H1 (cell line): ENCODE data around the gene SCAND1. TPM values are rescaled to one million over a fixed set of nuclear protein-coding genes. Genes with fewer than 3 reads are reported as not detected.

ENCODE experiments used
- BCL11A ChIP-seq, 2 experiments: IDR thresholded peaks; one replicate each; pipeline ENCODE4 v1.6.1; 2011; ENCODE audit warnings: low read depth in 2 of 2, low read length in 2 of 2, mild to moderate bottlenecking in 2 of 2
- CTBP2 ChIP-seq: IDR thresholded peaks from 2 replicates; pipeline ENCODE4 v1.7.0; 2011; ENCODE audit warnings: borderline replicate concordance, mild to moderate bottlenecking, moderate library complexity, mixed read lengths, low read length; ENCODE audit not compliant: insufficient read depth, insufficient read length
- CTCF ChIP-seq, 3 experiments: IDR thresholded peaks; 1 replicate in 2 of 3; 2 replicates in 1 of 3; pipeline versions ENCODE4 v1.5.1 to v1.6.1; 2011; ENCODE audit warnings: low read length in 3 of 3, mild to moderate bottlenecking in 3 of 3, inconsistent platforms in 2 of 3, low read depth in 1 of 3, moderate library complexity in 1 of 3; ENCODE audit not compliant: insufficient read depth in 1 of 3; ENCODE audit errors: control extremely low read depth in 1 of 3
- JUN ChIP-seq: IDR thresholded peaks from 2 replicates; pipeline ENCODE4 v1.6.1; 2011; ENCODE audit warnings: low read depth, mild to moderate bottlenecking, improper control_type of control experiment, low read length
- MAFK ChIP-seq: IDR thresholded peaks from 2 replicates; pipeline ENCODE4 v1.6.1; 2012; ENCODE audit warnings: low read depth, mild to moderate bottlenecking, improper control_type of control experiment, low read length
- MAX ChIP-seq: IDR thresholded peaks from 2 replicates; pipeline ENCODE4 v1.6.1; 2012; ENCODE audit warnings: inconsistent platforms
- NRF1 ChIP-seq: IDR thresholded peaks from 2 replicates; pipeline ENCODE4 v1.6.1; 2011; ENCODE audit warnings: mild to moderate bottlenecking, low read depth, low read length, improper control_type of control experiment
- POLR2A ChIP-seq, 2 experiments: IDR thresholded peaks; 1 replicate in 1 of 2; 2 replicates in 1 of 2; pipeline ENCODE4 v1.6.1; 2011; ENCODE audit warnings: low read depth in 2 of 2, low read length in 2 of 2, mild to moderate bottlenecking in 2 of 2; ENCODE audit errors: control extremely low read depth in 1 of 2
- RBBP5 ChIP-seq: IDR thresholded peaks from 2 replicates; pipeline ENCODE4 v1.7.1; 2012; ENCODE audit warnings: low read depth, mild to moderate bottlenecking, inconsistent platforms, low read length, moderate library complexity, borderline replicate concordance
- SAP30 ChIP-seq: fragments of 300-600 bp; sonication (generic); IDR thresholded peaks from 2 replicates; pipeline ENCODE4 v1.7.1; 2012; ENCODE audit warnings: low read length, moderate library complexity, mild to moderate bottlenecking, inconsistent platforms; ENCODE audit not compliant: insufficient read depth, insufficient replicate concordance
- SIN3A ChIP-seq, 2 experiments: IDR thresholded peaks in 1 of 2; conservative IDR thresholded peaks in 1 of 2; 2 replicates each; pipeline ENCODE4 v1.6.1; 2011 to 2012; ENCODE audit warnings: low read length in 2 of 2, improper control_type of control experiment in 1 of 2, low read depth in 1 of 2, mild to moderate bottlenecking in 1 of 2
- SP1 ChIP-seq: IDR thresholded peaks from 2 replicates; pipeline ENCODE4 v1.6.1; 2011; ENCODE audit warnings: low read depth, low read length
- SP2 ChIP-seq: IDR thresholded peaks from 2 replicates; pipeline ENCODE4 v1.6.1; 2012; ENCODE audit warnings: mild to moderate bottlenecking, low read length, inconsistent platforms
- SRF ChIP-seq: IDR thresholded peaks from 2 replicates; pipeline ENCODE4 v1.6.1; 2011; ENCODE audit warnings: mild to moderate bottlenecking, low read depth, low read length, moderate library complexity
- SUZ12 ChIP-seq: fragments of 200-600 bp; sonication (generic); IDR thresholded peaks from 2 replicates; pipeline ENCODE4 v1.6.1; 2012; ENCODE audit warnings: mild to moderate bottlenecking, inconsistent platforms, low read length, moderate library complexity, mixed read lengths
- polyA plus RNA-seq, 7 experiments: library from polyadenylated mRNA; depleted of rRNA in 3 of 7; stranded (reverse) in 5 of 7; unstranded in 2 of 7; fragments of >200 nt in 5 of 7; fragments of 200-250 nt in 2 of 7; gene quantifications; 1 replicate in 5 of 7; 2 replicates in 1 of 7; 4 replicates in 1 of 7; pipeline versions ENCODE4 v1.2.1 to v1.2.3, GENCODE V29; 2011 to 2013; ENCODE audit warnings: missing spikeins in 2 of 7, mixed read lengths in 2 of 7
- total RNA-seq: library from RNA; stranded (reverse); fragmentation: NEBNext Ultra II Directional; extraction: Animal tissue kit (Norgen Biotek cat#: 25700); gene quantifications from 2 replicates; pipeline ENCODE4 v1.2.1, GENCODE V29; 2021

The SCAND1 gene
- total and polyA plus RNA-seq, 2 of the 8 experiments (the other 6 are each of a cell fraction or from before 2014, with no cell fraction given) = 73.1 to 83.7 TPM

- TF ChIP-seq SAP30 (no peak), NRF1 (no peak), SP1 (no peak), MAFK (0 out of 2 replicates have a peak, but pooled peaks have one; percentile 19), SIN3A (conservative IDR thresholded peaks at IDR 0.05 in 1 of 2, IDR thresholded peaks at IDR 0.05 in 1 of 2; ENCODE audit: low read depth in 1 of 2, low read length in 2 of 2) (no peak), POLR2A (IDR thresholded peaks at IDR 0.05; ENCODE audit: control extremely low read depth in 1 of 2, low read depth in 2 of 2, low read length in 2 of 2) (no peak), CTBP2 (no peak), RBBP5 (no peak), SP2 (no peak), SUZ12 (no peak), BCL11A (IDR thresholded peaks at IDR 0.05; ENCODE audit: low read depth in 2 of 2, low read length in 2 of 2) (no peak), SRF (no peak), CTCF (IDR thresholded peaks at IDR 0.05; ENCODE audit: control extremely low read depth in 1 of 3, insufficient read depth in 1 of 3, low read depth in 1 of 3, low read length in 3 of 3) (peak; percentile 45 to 84 (median 81)), JUN (no peak), MAX (no peak)
Observed at GRCh38 chr20:35992713-35993335, 38.5 kb upstream of the SCAND1 start (continued).
